ENCODE data around the gene ADAMTS17. TPM values are rescaled to one million over a fixed set of nuclear protein-coding genes. Genes with fewer than 3 reads are reported as not detected.

Gene ADAMTS17
- total and polyA plus RNA-seq, 9 of the 15 experiments (the other 6 are each of a cell fraction or from before 2014, with no cell fraction given) = 0.01 to 0.14 (median 0.07) TPM; not detected in 6

DNA sequence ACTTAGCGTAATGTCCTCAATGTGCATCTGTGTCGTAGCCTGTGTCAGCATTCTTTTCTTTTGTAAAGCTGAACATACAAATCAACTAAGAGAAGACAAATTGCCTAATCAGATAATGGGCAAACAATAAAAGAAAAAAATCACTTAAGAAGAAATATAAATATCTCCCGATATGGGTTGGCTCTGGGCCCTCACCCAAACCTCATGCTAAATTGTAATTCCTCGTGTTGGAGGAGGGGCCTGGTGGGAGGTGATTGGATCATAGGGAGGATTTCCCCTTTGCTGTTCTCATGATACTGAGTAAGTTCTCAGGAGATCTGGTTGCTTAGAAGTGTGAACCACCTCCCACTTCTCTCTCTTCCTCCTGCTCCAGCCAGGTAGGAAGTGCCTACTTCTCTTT is 323.6 kb downstream of the ADAMTS17 start:
- Histone ChIP-seq H3K27ac (ENCODE audit: extremely low read depth, low read depth, low read length) (no peak overlapping the region), H4K20me1 (replicated peaks; ENCODE audit: control insufficient read depth, insufficient read depth, low read length) (no peaks in the 10 kb centered on the region), H3K9me3 (replicated peaks; ENCODE audit: control insufficient read depth, insufficient read depth, low read depth, low read length) (no peaks in the 10 kb centered on the region), H3K4me3 (no peak overlapping the region), H3K9ac (ENCODE audit: insufficient read depth in 1 of 2, low read depth in 2 of 2, low read length in 2 of 2) (no peak overlapping the region), H3K4me1 (replicated peaks in 1 of 2; ENCODE audit: control insufficient read depth in 2 of 2, insufficient read depth in 2 of 2, low read length in 2 of 2) (no peaks in the 10 kb centered on the region), H3K36me3 (ENCODE audit: control insufficient read depth, insufficient read depth, low read length) (no peaks in the 10 kb centered on the region), H3K9me1 (ENCODE audit: control insufficient read depth, insufficient read depth, low read length) (no peaks in the 10 kb centered on the region), H3K4me2 (ENCODE audit: insufficient read depth, low read length) (no peak overlapping the region), H3K27me3 (ENCODE audit: control insufficient read depth in 2 of 2, insufficient read depth in 2 of 2, low read length in 2 of 2) (no peaks in the 10 kb centered on the region; a peak in 1 of 5 replicates), H2AFZ (ENCODE audit: low read depth, low read length) (no peak overlapping the region), H3K79me2 (ENCODE audit: control insufficient read depth, insufficient read depth, low read length) (no peaks in the 10 kb centered on the region)
- TF ChIP-seq PCBP2 (IDR thresholded peaks at IDR 0.05; ENCODE audit: low read depth, low read length, poor library complexity, severe bottlenecking) (no peak), CEBPG (CRISPR knock-in tag; IDR thresholded peaks at IDR 0.05) (no peak), CEBPG (tag; conservative IDR thresholded peaks at IDR 0.05 in 1 of 2, IDR thresholded peaks at IDR 0.05 in 1 of 2) (no peak), TAF9B (IDR thresholded peaks at IDR 0.05; ENCODE audit: partially characterized antibody) (no peak), BCOR (IDR thresholded peaks at IDR 0.05) (no peak)
- ATAC-seq (no peak), FAIRE-seq (no peak), DNase-seq (ENCODE audit: extremely low read depth in 1 of 4, low spot score in 3 of 4) (no peak)
- WGBS (ENCODE audit: insufficient coverage, low coverage, missing lambda C conversion rate) = 10% methylated on average over 4 of the region's 4 CpGs
- in situ Hi-C loops (cut with MboI) (no loop called here), intact Hi-C loops (cut with micrococcal nuclease) (no loop called here)
- no TSS peak for BruUV-seq (replicated peaks)
- CTCF ChIA-PET (ENCODE audit: low intra/inter-chr PET ratio) = no interaction called here
- POLR2A ChIA-PET = no interaction called here

DNA sequence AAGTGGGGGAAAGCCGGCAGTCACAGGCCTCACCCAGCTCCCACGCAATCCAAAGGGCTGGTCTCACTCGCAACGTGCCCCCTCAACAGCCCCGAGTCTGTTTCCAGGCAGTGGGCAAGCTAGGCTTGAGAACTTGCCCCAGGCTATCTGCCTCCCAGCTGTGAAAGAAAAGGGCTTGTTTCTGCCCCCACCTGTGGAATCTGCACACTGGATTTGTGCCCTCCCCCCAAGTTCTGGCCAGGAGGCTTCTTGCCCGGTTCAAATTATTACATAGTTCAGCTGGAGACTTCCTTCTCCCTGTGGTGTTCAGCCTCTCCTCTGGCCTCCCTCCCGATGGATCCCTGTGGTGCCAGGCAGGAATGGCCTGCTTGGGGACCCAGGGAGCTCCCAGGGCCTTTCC is 324.6 kb downstream of the ADAMTS17 start:
- Histone ChIP-seq H3K4me3 (no peak overlapping the region), H3K9ac (ENCODE audit: insufficient read depth in 1 of 2, low read depth in 2 of 2, low read length in 2 of 2) (no peak overlapping the region), H3K4me1 (replicated peaks in 1 of 2; ENCODE audit: control insufficient read depth in 2 of 2, insufficient read depth in 2 of 2, low read length in 2 of 2) (no peaks in the 10 kb centered on the region), H3K4me2 (ENCODE audit: insufficient read depth, low read length) (no peak overlapping the region), H3K79me2 (ENCODE audit: control insufficient read depth, insufficient read depth, low read length) (no peaks in the 10 kb centered on the region), H4K20me1 (replicated peaks; ENCODE audit: control insufficient read depth, insufficient read depth, low read length) (no peaks in the 10 kb centered on the region), H3K27ac (ENCODE audit: extremely low read depth, low read depth, low read length) (no peak overlapping the region), H3K36me3 (ENCODE audit: control insufficient read depth, insufficient read depth, low read length) (no peaks in the 10 kb centered on the region), H3K9me1 (ENCODE audit: control insufficient read depth, insufficient read depth, low read length) (no peaks in the 10 kb centered on the region), H3K9me3 (replicated peaks; ENCODE audit: control insufficient read depth, insufficient read depth, low read depth, low read length) (no peaks in the 10 kb centered on the region), H2AFZ (ENCODE audit: low read depth, low read length) (no peak overlapping the region), H3K27me3 (ENCODE audit: control insufficient read depth in 2 of 2, insufficient read depth in 2 of 2, low read length in 2 of 2) (no peaks in the 10 kb centered on the region; a peak in 1 of 5 replicates)
- TF ChIP-seq, protein P1, sequence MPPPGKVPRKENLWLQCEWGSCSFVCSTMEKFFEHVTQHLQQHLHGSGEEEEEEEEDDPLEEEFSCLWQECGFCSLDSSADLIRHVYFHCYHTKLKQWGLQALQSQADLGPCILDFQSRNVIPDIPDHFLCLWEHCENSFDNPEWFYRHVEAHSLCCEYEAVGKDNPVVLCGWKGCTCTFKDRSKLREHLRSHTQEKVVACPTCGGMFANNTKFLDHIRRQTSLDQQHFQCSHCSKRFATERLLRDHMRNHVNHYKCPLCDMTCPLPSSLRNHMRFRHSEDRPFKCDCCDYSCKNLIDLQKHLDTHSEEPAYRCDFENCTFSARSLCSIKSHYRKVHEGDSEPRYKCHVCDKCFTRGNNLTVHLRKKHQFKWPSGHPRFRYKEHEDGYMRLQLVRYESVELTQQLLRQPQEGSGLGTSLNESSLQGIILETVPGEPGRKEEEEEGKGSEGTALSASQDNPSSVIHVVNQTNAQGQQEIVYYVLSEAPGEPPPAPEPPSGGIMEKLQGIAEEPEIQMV (tag; conservative IDR thresholded peaks at IDR 0.05; ENCODE audit: low read depth) = no peak
- TF ChIP-seq ZNF586 (CRISPR knock-in tag; conservative IDR thresholded peaks at IDR 0.05) (no peak), PTTG1 (tag; IDR thresholded peaks at IDR 0.05; ENCODE audit: low read depth) (no peak), CHD2 (IDR thresholded peaks at IDR 0.05; ENCODE audit: low read depth, low read length) (no peak), STAG1 (CRISPR knock-in tag; IDR thresholded peaks at IDR 0.05; ENCODE audit: borderline replicate concordance) (no peak), PCBP2 (IDR thresholded peaks at IDR 0.05; ENCODE audit: low read depth, low read length, poor library complexity, severe bottlenecking) (no peak), ZFP36 (IDR thresholded peaks at IDR 0.05; ENCODE audit: low read depth, low read length, partially characterized antibody) (peak; percentile 70)
- FAIRE-seq (no peak), ATAC-seq (no peak), DNase-seq (ENCODE audit: extremely low read depth in 1 of 4, low spot score in 3 of 4) (no peak)
- ChIA-PET POLR2A (no interaction called here), CTCF (ENCODE audit: low intra/inter-chr PET ratio) (no interaction called here)
- 3% methylated on average over 7 of the region's 7 CpGs for whole genome bisulfite sequencing (ENCODE audit: insufficient coverage, low coverage, missing lambda C conversion rate)
- intact Hi-C loops (cut with micrococcal nuclease) = no loop called here
- in situ Hi-C loops (cut with MboI) = no loop called here
- no TSS peak for BruUV-seq (replicated peaks)
